ENCODE results near the gene IGFN1. TPM values are rescaled to one million over a fixed set of nuclear protein-coding genes. Genes with fewer than 3 reads are reported as not detected.
A peak's percentile ranks its signal among the peaks of the same experiment; 100 is the strongest.

The IGFN1 gene
- total and polyA plus RNA-seq, 9 of the 15 experiments (the other 6 are each of a cell fraction or from before 2014, with no cell fraction given) = 0.04 TPM; not detected in 8

DNA sequence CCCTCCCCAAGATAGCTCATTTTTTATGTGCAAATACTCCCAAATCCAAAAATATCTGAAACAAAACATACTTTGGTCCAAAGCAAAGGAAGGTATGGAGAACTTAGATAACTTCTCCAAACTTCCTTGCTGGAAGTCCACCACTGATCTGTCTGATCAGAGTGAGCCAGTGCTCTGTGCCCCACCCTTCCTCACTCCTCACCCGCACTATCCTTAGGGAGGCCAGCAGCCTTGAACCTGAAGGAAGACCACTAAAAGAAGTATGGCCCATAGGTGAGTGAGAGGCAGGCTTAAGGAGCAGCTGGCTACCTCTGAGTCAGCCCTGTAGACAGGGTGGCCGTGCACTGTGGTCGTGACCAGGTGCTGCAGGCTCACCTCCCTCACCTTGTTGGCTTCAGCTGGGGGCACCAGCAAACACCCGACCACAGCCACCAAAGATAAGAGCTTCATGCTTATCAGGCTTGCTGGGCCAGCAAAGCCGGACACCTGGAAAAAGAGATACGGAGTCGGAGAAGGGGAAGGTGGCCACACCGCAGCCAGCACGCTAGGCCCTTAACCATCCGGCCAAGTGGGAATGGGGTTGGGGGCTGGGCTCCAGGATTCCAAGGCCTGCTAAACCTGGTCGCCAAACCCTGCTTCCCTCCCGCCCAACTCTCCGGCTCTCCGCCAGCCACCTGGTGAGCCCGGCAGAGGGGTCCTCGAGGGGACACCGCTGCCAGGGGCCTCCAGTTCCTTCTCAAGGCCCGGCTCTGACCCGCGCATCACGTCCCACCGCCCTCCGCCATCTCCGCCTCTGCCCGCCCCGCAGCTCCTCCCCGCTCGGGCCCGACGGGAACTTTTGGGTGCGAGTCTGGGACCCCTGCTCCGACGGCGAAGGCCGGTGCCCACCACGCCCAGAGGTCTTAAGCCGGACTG, 36.9 kb upstream of the IGFN1 start (continued):
- TF ChIP-seq NFRKB (IDR thresholded peaks at IDR 0.05; ENCODE audit: low read depth) = peak; percentile 14; the same call in 1 of the 2 replicates
- TF ChIP-seq ESRRA (IDR thresholded peaks at IDR 0.05; ENCODE audit: borderline replicate concordance, low read depth) = peak; percentile 87; the same call in 1 of the 2 replicates
- TF ChIP-seq GABPB1 (CRISPR knock-in tag; IDR thresholded peaks at IDR 0.05) = no peak; the same call in 1 of the 2 replicates
- TF ChIP-seq NFE2 (IDR thresholded peaks at IDR 0.05; ENCODE audit: low read depth) = no peak; the same call in 1 of the 2 replicates
- TF ChIP-seq ELF1 (tag; IDR thresholded peaks at IDR 0.05) = no peak
- TF ChIP-seq SMAD4 (CRISPR knock-in tag; conservative IDR thresholded peaks at IDR 0.05) = peak; percentile 90
- peak; percentile 89 for TF ChIP-seq HMGN3 (IDR thresholded peaks at IDR 0.05; ENCODE audit: borderline replicate concordance, extremely low read depth, insufficient read length, low read depth, low read length)
- 0 out of 2 replicates have a peak, but pooled peaks have one; percentile 60 for TF ChIP-seq ZNF57 (CRISPR knock-in tag; IDR thresholded peaks at IDR 0.05)
- no peak for TF ChIP-seq TBP (optimal IDR thresholded peaks at IDR 0.05; ENCODE audit: low read depth, low read length)
- TF ChIP-seq ZBTB40 (IDR thresholded peaks at IDR 0.05) = no peak
- TF ChIP-seq ZBTB40 (CRISPR knock-in tag; IDR thresholded peaks at IDR 0.05) = no peak
- TF ChIP-seq BRD9 (IDR thresholded peaks at IDR 0.05; ENCODE audit: low read depth, partially characterized antibody) = peak; percentile 29
- no peak for TF ChIP-seq EWSR1 (IDR thresholded peaks at IDR 0.05; ENCODE audit: borderline replicate concordance, low read depth, partially characterized antibody)
- peak in 1 of 2 experiments; percentile 82; a peak in 2 of 4 replicates for TF ChIP-seq MLLT1 (IDR thresholded peaks at IDR 0.05)
- TF ChIP-seq, protein P1, sequence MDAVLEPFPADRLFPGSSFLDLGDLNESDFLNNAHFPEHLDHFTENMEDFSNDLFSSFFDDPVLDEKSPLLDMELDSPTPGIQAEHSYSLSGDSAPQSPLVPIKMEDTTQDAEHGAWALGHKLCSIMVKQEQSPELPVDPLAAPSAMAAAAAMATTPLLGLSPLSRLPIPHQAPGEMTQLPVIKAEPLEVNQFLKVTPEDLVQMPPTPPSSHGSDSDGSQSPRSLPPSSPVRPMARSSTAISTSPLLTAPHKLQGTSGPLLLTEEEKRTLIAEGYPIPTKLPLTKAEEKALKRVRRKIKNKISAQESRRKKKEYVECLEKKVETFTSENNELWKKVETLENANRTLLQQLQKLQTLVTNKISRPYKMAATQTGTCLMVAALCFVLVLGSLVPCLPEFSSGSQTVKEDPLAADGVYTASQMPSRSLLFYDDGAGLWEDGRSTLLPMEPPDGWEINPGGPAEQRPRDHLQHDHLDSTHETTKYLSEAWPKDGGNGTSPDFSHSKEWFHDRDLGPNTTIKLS (IDR thresholded peaks at IDR 0.05; ENCODE audit: borderline replicate concordance, low read depth) = peak; percentile 19; the same call in 1 of the 2 replicates

Measured in K562 (cell line).